ENCODE measurements around the gene SLC66A2. TPM values are rescaled to one million over a fixed set of nuclear protein-coding genes. Genes with fewer than 3 reads are reported as not detected.

The SLC66A2 gene
- total and polyA plus RNA-seq, 2 donors (not counting 1 experiment from before 2014, with no cell fraction given): 44.4 to 45.1 TPM

DNA sequence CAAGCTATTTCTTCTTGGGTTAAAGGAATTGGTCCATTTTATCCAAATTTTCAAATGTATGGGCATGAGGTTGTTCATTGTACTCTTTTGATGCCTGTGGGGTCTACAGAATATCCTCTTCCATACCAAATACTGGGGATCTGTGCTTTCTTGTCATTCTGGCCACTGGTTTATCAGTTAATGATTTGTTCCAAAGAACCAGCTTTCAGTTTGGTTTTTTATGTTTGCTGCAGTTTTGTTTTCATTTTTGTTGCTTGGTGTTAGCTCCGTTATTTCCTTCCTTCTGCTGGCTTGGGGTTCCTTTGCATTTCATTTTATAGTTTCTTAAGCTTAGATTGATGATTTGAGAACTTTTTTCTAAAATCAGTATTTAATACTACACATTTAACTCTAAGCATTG lies 45.5 kb downstream of the SLC66A2 start:
- H4K20me1 ChIP-seq (ENCODE audit: control insufficient read depth, insufficient read depth, low read length, poor library complexity, severe bottlenecking): peaks cover 5% of the 10 kb centered on the region
- H2AFZ ChIP-seq (ENCODE audit: insufficient read depth, low read depth, low read length, poor library complexity, severe bottlenecking): no peak overlapping the region
- Mint-ChIP-seq H3K9me3 (ENCODE audit: insufficient read depth) (no peaks in the 10 kb centered on the region), H3K27ac (no peak overlapping the region), H3K27me3 (no peaks in the 10 kb centered on the region), H3K4me1 (peaks cover 4% of the 10 kb centered on the region), H3K4me3 (no peak overlapping the region)
- no peaks in the 10 kb centered on the region for H3K4me1 ChIP-seq (ENCODE audit: control insufficient read depth in 2 of 2, insufficient read depth in 2 of 2, low read length in 2 of 2)
- intact Hi-C loops (cut with micrococcal nuclease): no loop called here
- DNase-seq (no peak), ATAC-seq (ENCODE audit: low read depth) (no peak)
- no peak for TF ChIP-seq EZH2 (IDR thresholded peaks at IDR 0.05; ENCODE audit: borderline replicate concordance, insufficient read depth, low read depth, low read length, poor library complexity, severe bottlenecking)
- TF ChIP-seq, protein P1, sequence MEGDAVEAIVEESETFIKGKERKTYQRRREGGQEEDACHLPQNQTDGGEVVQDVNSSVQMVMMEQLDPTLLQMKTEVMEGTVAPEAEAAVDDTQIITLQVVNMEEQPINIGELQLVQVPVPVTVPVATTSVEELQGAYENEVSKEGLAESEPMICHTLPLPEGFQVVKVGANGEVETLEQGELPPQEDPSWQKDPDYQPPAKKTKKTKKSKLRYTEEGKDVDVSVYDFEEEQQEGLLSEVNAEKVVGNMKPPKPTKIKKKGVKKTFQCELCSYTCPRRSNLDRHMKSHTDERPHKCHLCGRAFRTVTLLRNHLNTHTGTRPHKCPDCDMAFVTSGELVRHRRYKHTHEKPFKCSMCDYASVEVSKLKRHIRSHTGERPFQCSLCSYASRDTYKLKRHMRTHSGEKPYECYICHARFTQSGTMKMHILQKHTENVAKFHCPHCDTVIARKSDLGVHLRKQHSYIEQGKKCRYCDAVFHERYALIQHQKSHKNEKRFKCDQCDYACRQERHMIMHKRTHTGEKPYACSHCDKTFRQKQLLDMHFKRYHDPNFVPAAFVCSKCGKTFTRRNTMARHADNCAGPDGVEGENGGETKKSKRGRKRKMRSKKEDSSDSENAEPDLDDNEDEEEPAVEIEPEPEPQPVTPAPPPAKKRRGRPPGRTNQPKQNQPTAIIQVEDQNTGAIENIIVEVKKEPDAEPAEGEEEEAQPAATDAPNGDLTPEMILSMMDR (IDR thresholded peaks at IDR 0.05): no peak
- ChIA-PET POLR2A (no interaction called here), CTCF (no interaction called here)
- peaks cover 7% of the 10 kb centered on the region for H3K79me2 ChIP-seq (ENCODE audit: control insufficient read depth, insufficient read depth, low read length)
- no peak overlapping the region for H3K9ac ChIP-seq (ENCODE audit: low read length)
- H3K4me3 ChIP-seq (ENCODE audit: control extremely low read depth in 1 of 5, extremely low read depth in 1 of 5, insufficient read depth in 1 of 5, low read depth in 2 of 5, low read length in 4 of 5): no peak overlapping the region
- no CpG with 5 or more reads among the region's 1 CpG for WGBS (ENCODE audit: insufficient coverage)
- peaks cover 0 to 37% (median 0%) of the 10 kb centered on the region in 3 donors for H3K9me3 ChIP-seq (ENCODE audit: control extremely low read depth in 1 of 3, control insufficient read depth in 2 of 3, insufficient read depth in 1 of 3, low read length in 2 of 3)
- H3K27me3 ChIP-seq (replicated peaks in 1 of 4; ENCODE audit: control extremely low read depth in 1 of 4, control insufficient read depth in 3 of 4, insufficient read depth in 4 of 4, low read length in 3 of 4): no peaks in the 10 kb centered on the region
- H3K4me2 ChIP-seq (replicated peaks; ENCODE audit: low read depth, low read length, poor library complexity, severe bottlenecking): no peak overlapping the region
- H3K27ac ChIP-seq (ENCODE audit: low read length in 2 of 2): no peak overlapping the region
- peaks cover 0 to 25% of the 10 kb centered on the region in 2 experiments for H3K36me3 ChIP-seq (replicated peaks in 1 of 2; ENCODE audit: control extremely low read depth in 1 of 2, control insufficient read depth in 1 of 2, extremely low read depth in 1 of 2, insufficient read depth in 2 of 2, low read length in 1 of 2)

DNA sequence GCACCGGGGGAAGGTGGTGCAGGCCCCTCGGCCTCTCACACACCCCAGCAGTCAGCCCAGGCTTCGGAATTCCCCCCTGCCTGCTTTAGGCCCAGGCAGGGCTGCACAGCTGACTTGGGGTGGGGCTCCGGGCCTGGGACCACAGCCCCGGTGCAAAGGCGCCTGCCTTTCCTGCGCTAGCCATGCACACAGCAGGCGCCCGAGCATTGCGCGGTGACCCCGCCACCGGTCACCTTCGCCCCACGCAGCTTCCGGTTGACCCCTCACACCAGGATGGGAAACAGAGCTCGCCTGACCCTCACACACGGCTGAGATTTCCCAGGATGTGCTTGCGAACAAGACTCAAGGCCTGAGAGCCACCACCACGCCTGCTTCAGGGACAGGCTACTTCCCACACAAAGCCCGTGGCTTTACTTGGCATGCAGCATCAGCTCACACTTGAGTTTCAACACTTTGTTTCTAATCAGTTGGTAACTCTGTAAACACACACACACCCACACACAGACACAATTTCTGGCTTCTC lies 46.0 kb downstream of the SLC66A2 start:
- intact Hi-C loops (cut with micrococcal nuclease): no loop called here

More for the DNA sequence above, 46.0 kb downstream of the SLC66A2 start:
- Histone ChIP-seq H3K79me2 (ENCODE audit: control insufficient read depth, insufficient read depth, low read length) (peaks cover 3% of the 10 kb centered on the region), H3K27ac (ENCODE audit: low read length in 2 of 2) (no peak overlapping the region), H3K27me3 (replicated peaks in 1 of 4; ENCODE audit: control extremely low read depth in 1 of 4, control insufficient read depth in 3 of 4, insufficient read depth in 4 of 4, low read length in 3 of 4) (no peaks in the 10 kb centered on the region), H3K4me1 (ENCODE audit: control insufficient read depth in 2 of 2, insufficient read depth in 2 of 2, low read length in 2 of 2) (no peaks in the 10 kb centered on the region), H3K9me3 (ENCODE audit: control extremely low read depth in 1 of 3, control insufficient read depth in 2 of 3, insufficient read depth in 1 of 3, low read length in 2 of 3) (peaks cover 0 to 41% (median 0%) of the 10 kb centered on the region in 3 donors), H3K36me3 (replicated peaks in 1 of 2; ENCODE audit: control extremely low read depth in 1 of 2, control insufficient read depth in 1 of 2, extremely low read depth in 1 of 2, insufficient read depth in 2 of 2, low read length in 1 of 2) (peaks cover 0 to 25% of the 10 kb centered on the region in 2 experiments), H3K4me3 (ENCODE audit: control extremely low read depth in 1 of 5, extremely low read depth in 1 of 5, insufficient read depth in 1 of 5, low read depth in 2 of 5, low read length in 4 of 5) (no peak overlapping the region), H4K20me1 (ENCODE audit: control insufficient read depth, insufficient read depth, low read length, poor library complexity, severe bottlenecking) (no peaks in the 10 kb centered on the region), H3K4me2 (replicated peaks; ENCODE audit: low read depth, low read length, poor library complexity, severe bottlenecking) (no peak overlapping the region), H2AFZ (ENCODE audit: insufficient read depth, low read depth, low read length, poor library complexity, severe bottlenecking) (no peak overlapping the region), H3K9ac (ENCODE audit: low read length) (no peak overlapping the region)
- DNase-seq (no peak), ATAC-seq (ENCODE audit: low read depth) (no peak)
- WGBS (ENCODE audit: insufficient coverage): 97% methylated on average over 20 of the region's 21 CpGs
- Mint-ChIP-seq H3K4me3 (no peak overlapping the region), H3K4me1 (peaks cover 2% of the 10 kb centered on the region), H3K27me3 (no peaks in the 10 kb centered on the region), H3K27ac (no peak overlapping the region), H3K9me3 (ENCODE audit: insufficient read depth) (no peaks in the 10 kb centered on the region)
- TF ChIP-seq EZH2 (IDR thresholded peaks at IDR 0.05; ENCODE audit: borderline replicate concordance, insufficient read depth, low read depth, low read length, poor library complexity, severe bottlenecking): no peak
- TF ChIP-seq, protein P1 (IDR thresholded peaks at IDR 0.05): no peak
- ChIA-PET POLR2A (no interaction called here), CTCF (no interaction called here)

All from B cell (primary cell).